ENCODE results near the gene C12orf76.

DNA sequence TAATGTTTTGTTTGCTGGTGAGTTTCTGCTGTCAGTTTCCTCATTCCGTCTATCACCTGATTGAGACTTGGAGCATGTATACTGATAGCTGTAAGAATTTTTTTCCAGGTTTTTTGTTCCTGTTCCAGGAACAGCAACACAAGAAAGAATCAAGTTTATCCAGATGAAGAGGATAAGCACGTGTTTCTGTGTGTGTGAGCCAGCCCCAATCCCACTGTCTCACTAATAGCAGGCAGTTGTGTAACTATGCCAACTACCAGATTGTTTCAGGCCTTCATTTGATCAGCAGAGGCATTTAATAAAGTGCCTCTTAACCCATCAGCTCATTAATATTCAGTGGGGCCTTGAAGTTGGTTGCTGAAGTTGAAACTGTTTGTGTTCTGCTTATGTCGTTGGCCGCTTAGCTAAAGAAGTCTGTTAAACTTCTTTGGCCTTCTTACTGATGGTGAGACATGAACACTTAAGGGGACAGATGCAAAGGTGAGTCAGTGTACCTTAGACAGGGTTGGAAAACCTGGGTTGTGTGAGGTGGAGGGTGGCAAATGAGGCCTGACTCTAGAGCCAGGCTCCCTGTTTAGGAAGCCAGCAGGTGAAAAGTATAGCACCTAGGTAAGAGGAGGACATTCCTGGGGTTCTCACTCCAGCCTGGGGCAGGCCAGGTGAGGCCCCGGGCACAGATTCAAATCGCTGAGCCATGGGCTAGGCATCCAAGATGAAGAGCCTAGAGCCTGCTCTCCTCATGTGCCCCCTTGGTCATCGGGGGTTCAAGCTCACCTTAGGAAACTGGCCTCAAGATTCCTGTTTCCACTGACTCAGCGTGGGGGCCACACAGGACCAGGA is 45.4 kb downstream of the C12orf76 start:
- TF ChIP-seq, protein P1, sequence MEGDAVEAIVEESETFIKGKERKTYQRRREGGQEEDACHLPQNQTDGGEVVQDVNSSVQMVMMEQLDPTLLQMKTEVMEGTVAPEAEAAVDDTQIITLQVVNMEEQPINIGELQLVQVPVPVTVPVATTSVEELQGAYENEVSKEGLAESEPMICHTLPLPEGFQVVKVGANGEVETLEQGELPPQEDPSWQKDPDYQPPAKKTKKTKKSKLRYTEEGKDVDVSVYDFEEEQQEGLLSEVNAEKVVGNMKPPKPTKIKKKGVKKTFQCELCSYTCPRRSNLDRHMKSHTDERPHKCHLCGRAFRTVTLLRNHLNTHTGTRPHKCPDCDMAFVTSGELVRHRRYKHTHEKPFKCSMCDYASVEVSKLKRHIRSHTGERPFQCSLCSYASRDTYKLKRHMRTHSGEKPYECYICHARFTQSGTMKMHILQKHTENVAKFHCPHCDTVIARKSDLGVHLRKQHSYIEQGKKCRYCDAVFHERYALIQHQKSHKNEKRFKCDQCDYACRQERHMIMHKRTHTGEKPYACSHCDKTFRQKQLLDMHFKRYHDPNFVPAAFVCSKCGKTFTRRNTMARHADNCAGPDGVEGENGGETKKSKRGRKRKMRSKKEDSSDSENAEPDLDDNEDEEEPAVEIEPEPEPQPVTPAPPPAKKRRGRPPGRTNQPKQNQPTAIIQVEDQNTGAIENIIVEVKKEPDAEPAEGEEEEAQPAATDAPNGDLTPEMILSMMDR (IDR thresholded peaks at IDR 0.05 in 4 of 5, conservative IDR thresholded peaks at IDR 0.05 in 1 of 5) = no peak
- no peak for TF ChIP-seq POLR2A (IDR thresholded peaks at IDR 0.05)
